Peyer's patch (tissue), 4 donors: Measurements from ENCODE around the gene MYOF.

Experiments
- POLR2A ChIP-seq, 2 donors: fragments of 450-650 bp; IDR thresholded peaks; one replicate each; pipeline ENCODE4 v1.5.1; 2017; ENCODE audit warnings: antibody characterized with exemption in 2 of 2, mild to moderate bottlenecking in 2 of 2, moderate library complexity in 2 of 2
- TF ChIP-seq, protein P1 (sequence below), 6 experiments: fragments of 450-650 bp in 4 of 6; fragments of 200-600 bp in 2 of 6; sonication (generic) in 1 of 6; IDR thresholded peaks; one replicate each; pipeline ENCODE4 v1.5.1; 2017 to 2019; ENCODE audit warnings: antibody characterized with exemption in 6 of 6, mild to moderate bottlenecking in 3 of 6, moderate library complexity in 1 of 6

GRCh38 chr10:93274419-93274818 lies 207.7 kb downstream of the MYOF start:
- TF ChIP-seq POLR2A (IDR thresholded peaks at IDR 0.05), result no peak
- TF ChIP-seq, protein P1, sequence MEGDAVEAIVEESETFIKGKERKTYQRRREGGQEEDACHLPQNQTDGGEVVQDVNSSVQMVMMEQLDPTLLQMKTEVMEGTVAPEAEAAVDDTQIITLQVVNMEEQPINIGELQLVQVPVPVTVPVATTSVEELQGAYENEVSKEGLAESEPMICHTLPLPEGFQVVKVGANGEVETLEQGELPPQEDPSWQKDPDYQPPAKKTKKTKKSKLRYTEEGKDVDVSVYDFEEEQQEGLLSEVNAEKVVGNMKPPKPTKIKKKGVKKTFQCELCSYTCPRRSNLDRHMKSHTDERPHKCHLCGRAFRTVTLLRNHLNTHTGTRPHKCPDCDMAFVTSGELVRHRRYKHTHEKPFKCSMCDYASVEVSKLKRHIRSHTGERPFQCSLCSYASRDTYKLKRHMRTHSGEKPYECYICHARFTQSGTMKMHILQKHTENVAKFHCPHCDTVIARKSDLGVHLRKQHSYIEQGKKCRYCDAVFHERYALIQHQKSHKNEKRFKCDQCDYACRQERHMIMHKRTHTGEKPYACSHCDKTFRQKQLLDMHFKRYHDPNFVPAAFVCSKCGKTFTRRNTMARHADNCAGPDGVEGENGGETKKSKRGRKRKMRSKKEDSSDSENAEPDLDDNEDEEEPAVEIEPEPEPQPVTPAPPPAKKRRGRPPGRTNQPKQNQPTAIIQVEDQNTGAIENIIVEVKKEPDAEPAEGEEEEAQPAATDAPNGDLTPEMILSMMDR (IDR thresholded peaks at IDR 0.05), result no peak
